Cardiac fibroblast (primary cell): ENCODE measurements around the gene TRIM66.

Experiments
- DNase-seq, 2 donors: peaks; one replicate each; pipeline versions ENCODE4 v3.0.0 to v3.0.0-alpha.2; 2010; ENCODE audit warnings: low read depth in 2 of 2
- H3K4me3 ChIP-seq, 2 donors: replicated peaks in 1 of 2; 1 replicate in 1 of 2; 2 replicates in 1 of 2; pipeline ENCODE4 v1.5.1; 2011; ENCODE audit warnings: low read depth in 2 of 2, low read length in 2 of 2, mild to moderate bottlenecking in 2 of 2, moderate library complexity in 1 of 2
- TF ChIP-seq, protein P1 (sequence below): IDR thresholded peaks from one replicate; pipeline ENCODE4 v1.5.1; 2011; ENCODE audit warnings: low read depth, mild to moderate bottlenecking, low read length, inconsistent platforms

TRIM66 gene

DNA sequence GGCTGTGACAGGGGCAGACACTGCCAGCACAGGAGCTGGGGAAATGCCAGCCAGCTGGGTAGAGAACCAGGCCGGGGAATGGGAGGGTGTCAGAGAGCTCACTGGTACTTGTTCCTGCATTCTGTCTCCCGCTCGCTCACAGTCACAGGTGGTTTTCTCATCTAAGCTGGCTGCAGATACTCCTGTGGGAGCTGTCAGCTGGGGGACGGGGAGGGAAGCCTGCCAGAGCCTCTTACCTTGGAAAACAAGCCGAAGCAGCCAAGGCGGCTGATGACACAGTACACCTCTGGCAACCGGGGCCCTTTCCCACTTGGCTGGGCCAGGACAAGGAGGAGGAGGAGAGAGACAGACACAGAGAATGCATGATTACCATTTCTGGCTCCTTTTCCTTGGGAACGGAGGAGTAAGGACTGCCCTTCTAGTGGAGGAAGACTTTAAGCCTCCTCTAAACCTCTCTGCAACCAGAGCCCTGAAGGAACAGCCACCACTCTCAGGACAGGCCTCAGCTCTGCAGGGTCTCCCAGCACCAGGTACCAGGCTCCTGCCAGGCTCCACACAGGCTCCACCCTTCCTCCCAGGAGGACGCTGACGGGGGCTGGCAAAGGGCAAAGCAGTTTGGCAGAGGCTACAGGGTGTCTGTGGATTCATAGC is 25.2 kb upstream of the TRIM66 start:
- H3K4me3 ChIP-seq: no peak overlapping the region
- DNase-seq: no peak
- TF ChIP-seq, protein P1, sequence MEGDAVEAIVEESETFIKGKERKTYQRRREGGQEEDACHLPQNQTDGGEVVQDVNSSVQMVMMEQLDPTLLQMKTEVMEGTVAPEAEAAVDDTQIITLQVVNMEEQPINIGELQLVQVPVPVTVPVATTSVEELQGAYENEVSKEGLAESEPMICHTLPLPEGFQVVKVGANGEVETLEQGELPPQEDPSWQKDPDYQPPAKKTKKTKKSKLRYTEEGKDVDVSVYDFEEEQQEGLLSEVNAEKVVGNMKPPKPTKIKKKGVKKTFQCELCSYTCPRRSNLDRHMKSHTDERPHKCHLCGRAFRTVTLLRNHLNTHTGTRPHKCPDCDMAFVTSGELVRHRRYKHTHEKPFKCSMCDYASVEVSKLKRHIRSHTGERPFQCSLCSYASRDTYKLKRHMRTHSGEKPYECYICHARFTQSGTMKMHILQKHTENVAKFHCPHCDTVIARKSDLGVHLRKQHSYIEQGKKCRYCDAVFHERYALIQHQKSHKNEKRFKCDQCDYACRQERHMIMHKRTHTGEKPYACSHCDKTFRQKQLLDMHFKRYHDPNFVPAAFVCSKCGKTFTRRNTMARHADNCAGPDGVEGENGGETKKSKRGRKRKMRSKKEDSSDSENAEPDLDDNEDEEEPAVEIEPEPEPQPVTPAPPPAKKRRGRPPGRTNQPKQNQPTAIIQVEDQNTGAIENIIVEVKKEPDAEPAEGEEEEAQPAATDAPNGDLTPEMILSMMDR: no peak

DNA sequence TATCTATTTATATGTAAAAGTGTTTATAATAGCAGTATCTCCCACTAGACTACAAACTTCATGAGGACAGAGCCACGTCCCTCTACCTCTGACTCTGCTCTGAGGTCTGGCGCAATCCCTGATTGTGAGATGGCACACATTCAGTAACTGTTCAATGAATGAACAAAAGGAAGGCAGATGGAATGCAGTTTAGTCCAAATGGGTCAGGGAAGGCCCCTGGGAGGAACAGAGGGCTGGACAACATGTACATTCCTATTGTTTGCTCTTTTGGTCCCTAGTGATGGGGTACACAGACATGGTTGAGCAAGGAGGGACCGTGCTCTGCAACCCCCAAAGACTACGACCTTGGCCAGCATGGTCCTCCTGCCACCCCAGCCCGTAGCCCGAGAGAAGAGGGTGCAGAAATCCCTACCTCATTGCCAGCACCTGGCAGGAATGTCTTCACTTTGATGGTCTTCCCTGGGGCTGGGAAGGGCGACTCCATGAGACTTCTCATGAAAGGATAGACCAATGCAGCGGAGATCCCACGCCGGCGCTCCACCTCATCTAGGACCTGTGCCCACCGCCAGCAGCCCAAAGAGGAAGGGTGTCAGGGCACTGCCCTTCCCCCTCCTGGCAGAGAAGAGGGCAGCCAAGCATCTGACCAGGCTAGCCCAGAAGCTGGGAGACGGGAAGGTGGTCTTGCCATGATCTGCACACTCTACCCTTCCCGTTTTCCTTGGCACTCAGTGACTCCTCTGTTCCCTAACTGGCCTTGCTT is 24.4 kb upstream of the TRIM66 start:
- no peak for DNase-seq
- no peak overlapping the region for H3K4me3 ChIP-seq

DNA sequence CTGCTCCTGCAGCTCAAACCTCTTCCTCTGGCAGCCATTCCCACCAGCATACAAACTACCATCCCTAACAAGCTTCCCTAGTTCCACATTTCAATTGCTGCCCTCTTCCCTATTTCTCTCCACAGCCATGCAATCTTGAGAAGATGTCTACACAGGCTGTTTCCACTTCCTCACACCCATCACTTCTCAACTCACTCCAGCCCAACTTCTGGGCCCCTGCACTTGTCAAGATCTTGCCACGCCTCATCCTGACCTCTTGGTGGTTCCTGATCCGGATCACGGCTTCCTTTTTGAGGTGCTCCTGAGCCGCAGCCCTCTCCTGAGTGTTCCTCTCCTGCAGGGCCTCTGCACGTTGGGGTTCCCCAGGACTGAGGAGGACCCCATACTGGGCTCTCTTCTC is 22.7 kb upstream of the TRIM66 start:
- DNase-seq: no peak
- TF ChIP-seq, protein P1: no peak
- no peak overlapping the region for H3K4me3 ChIP-seq

More for the DNA sequence above, 24.4 kb upstream of the TRIM66 start:
- TF ChIP-seq, protein P1: no peak

DNA sequence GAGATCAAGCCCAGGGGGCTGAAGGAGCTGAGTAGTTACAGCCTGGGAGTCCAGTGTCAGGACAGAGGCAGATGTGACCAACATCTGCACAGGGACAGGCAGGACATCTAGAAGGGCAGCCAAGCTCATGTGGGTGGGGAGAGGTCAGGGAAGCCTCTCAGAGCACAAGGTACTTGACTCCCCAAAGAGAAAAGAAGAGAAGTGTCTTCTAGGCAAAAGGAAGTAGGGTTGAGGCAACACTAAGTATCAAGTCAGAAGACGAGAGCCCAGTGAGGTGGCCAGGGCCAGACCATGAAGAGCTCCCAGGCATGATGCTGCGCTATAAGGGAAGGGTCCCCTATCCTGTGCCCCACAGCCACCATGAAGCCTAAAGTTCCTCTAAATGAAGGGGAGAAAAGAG is 21.7 kb upstream of the TRIM66 start:
- no peak overlapping the region for H3K4me3 ChIP-seq
- TF ChIP-seq, protein P1: no peak
- DNase-seq: no peak

DNA sequence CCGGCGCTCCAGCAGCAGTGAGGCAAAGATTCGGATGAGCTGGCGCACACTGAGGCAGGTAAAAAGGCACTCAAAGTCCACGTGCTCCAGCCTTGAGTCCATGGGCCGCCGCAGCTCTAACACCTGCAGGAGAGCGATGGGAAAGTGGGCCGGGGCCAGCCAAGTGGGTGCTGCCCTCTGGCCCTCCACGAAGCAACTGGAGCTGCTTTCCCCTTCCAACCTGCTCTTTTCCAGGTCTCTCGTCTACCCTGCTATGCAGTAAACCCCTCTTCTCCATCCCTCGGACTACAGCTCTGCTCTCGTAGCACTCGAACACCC is 20.1 kb upstream of the TRIM66 start:
- TF ChIP-seq, protein P1: no peak
- no peak for DNase-seq
- H3K4me3 ChIP-seq: no peak overlapping the region

DNA sequence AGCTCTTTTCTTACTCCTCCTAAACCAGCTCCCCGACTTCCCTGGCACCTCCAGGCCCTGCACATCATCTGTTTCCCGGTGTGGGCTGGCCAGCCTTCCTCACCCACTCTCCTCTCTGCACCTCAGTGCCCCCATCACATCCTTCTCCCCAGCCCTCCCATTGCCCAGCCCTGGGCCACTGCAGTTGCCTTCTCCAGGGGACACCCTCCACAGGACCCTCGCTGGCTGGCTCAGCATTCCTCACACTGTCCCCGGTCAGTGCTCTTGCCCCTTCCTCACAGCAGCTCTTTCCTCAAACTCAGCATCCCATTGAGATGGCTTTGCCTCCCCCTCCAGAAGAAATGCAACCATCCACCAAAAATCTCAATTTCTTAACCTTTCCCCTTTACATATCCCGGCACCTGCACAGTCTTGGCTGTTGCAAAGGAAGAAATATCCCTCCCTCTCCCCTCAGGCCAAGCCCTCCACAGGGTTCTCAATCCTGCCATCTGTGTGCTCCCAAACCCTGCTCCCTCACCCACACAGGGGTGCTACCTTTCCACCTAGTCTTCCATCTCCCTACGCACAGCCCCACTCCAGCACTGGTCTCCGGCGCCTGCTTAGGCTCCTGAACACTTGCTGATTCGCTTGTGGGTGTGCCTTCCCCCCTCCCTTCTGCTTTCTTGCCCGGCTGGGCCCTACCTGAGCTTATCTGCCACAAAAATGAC is 19.6 kb upstream of the TRIM66 start:
- TF ChIP-seq, protein P1: no peak

More for the DNA sequence above, 19.6 kb upstream of the TRIM66 start:
- H3K4me3 ChIP-seq: no peak overlapping the region
- DNase-seq: no peak
